Panc1 (cell line): Measurements from ENCODE around the gene GAS7. TPM values are rescaled to one million over a fixed set of nuclear protein-coding genes. Genes with fewer than 3 reads are reported as not detected.

Experiments
- ATAC-seq: fragments of 200-7000 bp; cut with Tn5 transposase; 2 replicates; pipeline ENCODE4 v1.9.1; 2020; ENCODE audit warnings: mild to moderate bottlenecking, moderate library complexity
- BruUV-seq: library from RNA; stranded (reverse); fragments of 400-500 nt; replicated peaks from 2 replicates; lab custom pipeline; 2021; lab: Mats Ljungman, UMichigan
- CTCF ChIA-PET: fragments of 300-600 bp; sonication (Branson Sonifier 250); formaldehyde crosslinking; loops from one replicate; lab custom pipeline; 2022; ENCODE audit warnings: antibody characterized with exemption; lab: Charles Lee
- POLR2A ChIA-PET: fragments of 300-600 bp; sonication (Branson Sonifier 250); formaldehyde crosslinking; loops from one replicate; lab custom pipeline; 2022; ENCODE audit warnings: antibody characterized with exemption; lab: Charles Lee
- DNase-seq: peaks from one replicate; pipeline ENCODE4 v3.0.0-alpha.2; 2010; ENCODE audit warnings: low read depth, low spot score
- H3K27ac ChIP-seq: 2 replicates; pipeline ENCODE4 v1.5.1; 2011; ENCODE audit warnings: mild to moderate bottlenecking, low read length, inconsistent platforms
- H3K27me3 ChIP-seq: fragments of 200-500 bp; sonication (Bioruptor generic); 2 replicates; pipeline ENCODE4 v1.6.0; 2014; ENCODE audit warnings: low read length, inconsistent platforms; ENCODE audit not compliant: control insufficient read depth, insufficient read depth
- H3K36me3 ChIP-seq: fragments of 200-500 bp; sonication (Bioruptor generic); 2 replicates; pipeline ENCODE4 v1.5.1; 2014; ENCODE audit warnings: inconsistent platforms, mild to moderate bottlenecking, low read length, moderate library complexity; ENCODE audit not compliant: control insufficient read depth, insufficient read depth
- H3K4me1 ChIP-seq: 2 replicates; pipeline ENCODE4 v1.5.1; 2011; ENCODE audit warnings: inconsistent platforms, mild to moderate bottlenecking, low read length, moderate library complexity; ENCODE audit not compliant: control insufficient read depth, insufficient read depth
- H3K4me3 ChIP-seq, 2 experiments: 2 replicates each; pipeline ENCODE4 v1.5.1; 2011 to 2012; ENCODE audit warnings: low read depth in 2 of 2, low read length in 2 of 2, mild to moderate bottlenecking in 2 of 2, inconsistent platforms in 1 of 2, moderate library complexity in 1 of 2
- H3K9me3 ChIP-seq: fragments of 200-500 bp; sonication (Bioruptor generic); 2 replicates; pipeline ENCODE4 v1.5.1; 2014; ENCODE audit warnings: low read depth, mild to moderate bottlenecking, inconsistent platforms, low read length, moderate library complexity; ENCODE audit not compliant: control insufficient read depth, insufficient read depth
- CTCF ChIP-seq: fragments of 450-650 bp; IDR thresholded peaks from 2 replicates; pipeline ENCODE4 v1.5.1; 2017; ENCODE audit warnings: mild to moderate bottlenecking
- POLR2AphosphoS5 ChIP-seq: IDR thresholded peaks from 2 replicates; pipeline ENCODE4 v1.6.1; 2012; ENCODE audit warnings: mild to moderate bottlenecking, low read depth, low read length, moderate library complexity
- REST ChIP-seq, 2 experiments: IDR thresholded peaks; 2 replicates each; pipeline ENCODE4 v1.6.1; 2011 to 2012; ENCODE audit warnings: low read depth in 2 of 2, control low read depth in 1 of 2, low read length in 1 of 2, mild to moderate bottlenecking in 1 of 2, moderate library complexity in 1 of 2; ENCODE audit not compliant: insufficient read depth in 1 of 2
- SIN3A ChIP-seq: IDR thresholded peaks from 2 replicates; pipeline ENCODE4 v1.6.1; 2012; ENCODE audit warnings: low read depth, mild to moderate bottlenecking, low read length, moderate library complexity, borderline replicate concordance; ENCODE audit not compliant: insufficient read depth
- TCF7L2 ChIP-seq: IDR thresholded peaks from 2 replicates; pipeline ENCODE4 v1.6.1; 2011; ENCODE audit warnings: mild to moderate bottlenecking, low read depth, low read length, inconsistent platforms
- in situ Hi-C: cut with HindIII; loops from 2 replicates; pipeline ENCODE4 v1.10.0; 2016; ENCODE audit warnings: low sequenced_read_pairs, low pct_unique_long_range_greater_than_20kb
- intact Hi-C: fragments of 100-400 bp; cut with micrococcal nuclease; formaldehyde crosslinking; loops from one replicate; pipeline ENCODE4 v1.10.0; 2022; ENCODE audit not compliant: unreplicated experiment
- total RNA-seq: library from RNA; stranded (reverse); gene quantifications from one replicate; pipeline ENCODE4 v1.2.1, GENCODE V29; 2021; ENCODE audit not compliant: unreplicated experiment

The GAS7 gene
- total RNA-seq, 1 experiment from 2014 or later, result 0.05 TPM

- H3K27me3 ChIP-seq, result peaks cover 12% of the 10 kb centered on the region
- peak; percentile 71 for ATAC-seq
- no peak overlapping the region for H3K27ac ChIP-seq
- intact Hi-C loops, result loop anchor here (5.0 kb wide), 1 partner anchor 34 kb away; no protein-coding TSS in a partner anchor
- H3K4me1 ChIP-seq, result no peaks in the 10 kb centered on the region
- ChIA-PET CTCF (interaction anchor here (0.6 kb wide), 2 partner anchors 79 to 106 kb away, joined by 4 to 12 read pairs; no protein-coding TSS in a partner anchor), POLR2A (no interaction called here)
- H3K36me3 ChIP-seq, result no peaks in the 10 kb centered on the region
- H3K9me3 ChIP-seq, result no peaks in the 10 kb centered on the region
- no peak for DNase-seq
- in situ Hi-C loops, result no loop called here
- TF ChIP-seq CTCF (peak; percentile 75), REST (IDR thresholded peaks at IDR 0.05; ENCODE audit: insufficient read depth in 1 of 2, low read depth in 2 of 2, low read length in 1 of 2) (no peak)
- BruUV-seq, result no TSS peak
- no peak overlapping the region for H3K4me3 ChIP-seq
These were observed 269.6 kb downstream of the GAS7 start for GRCh38 chr17:9928601-9929333.

GRCh38 chr17:9926150-9926804 is 272.1 kb downstream of the GAS7 start:
- CTCF ChIA-PET, result no interaction called here

More at GRCh38 chr17:9926150-9926804, 272.1 kb downstream of the GAS7 start:
- Histone ChIP-seq H3K4me3 (no peak overlapping the region), H3K27me3 (peaks cover 8% of the 10 kb centered on the region), H3K27ac (no peak overlapping the region), H3K4me1 (no peaks in the 10 kb centered on the region), H3K9me3 (no peaks in the 10 kb centered on the region), H3K36me3 (no peaks in the 10 kb centered on the region)
- BruUV-seq, result no TSS peak
- ATAC-seq, result no peak
- DNase-seq, result no peak
- in situ Hi-C loops (no loop called here), intact Hi-C loops (loop anchor here (5.0 kb wide), 1 partner anchor 36 kb away; no protein-coding TSS in a partner anchor)
- POLR2A ChIA-PET, result no interaction called here
- TF ChIP-seq CTCF (no peak), POLR2AphosphoS5 (no peak), TCF7L2 (no peak), REST (IDR thresholded peaks at IDR 0.05; ENCODE audit: insufficient read depth in 1 of 2, low read depth in 2 of 2, low read length in 1 of 2) (no peak), SIN3A (no peak)
